ENCODE data around the gene SCFD2.

GRCh38 chr4:53321984-53322289 lies 43.9 kb downstream of the SCFD2 start:
- no peak for TF ChIP-seq CTCF (IDR thresholded peaks at IDR 0.05)
- TF ChIP-seq POLR2A (IDR thresholded peaks at IDR 0.05) = no peak
